Breast epithelium (tissue), 3 donors: ENCODE data around the gene PAFAH1B1.

Experiments used
- POLR2A ChIP-seq: fragments of 450-650 bp; IDR thresholded peaks from one replicate; pipeline ENCODE4 v1.6.1; 2016; ENCODE audit warnings: antibody characterized with exemption, mild to moderate bottlenecking, moderate library complexity
- POLR2AphosphoS5 ChIP-seq, 3 donors: sonication (generic); formaldehyde crosslinking; IDR thresholded peaks; one replicate each; pipeline ENCODE4 v1.6.1; 2017; ENCODE audit warnings: antibody characterized with exemption in 3 of 3
- TF ChIP-seq, protein P1 (sequence below), 3 donors: fragments of 450-650 bp; IDR thresholded peaks; one replicate each; pipeline ENCODE4 v1.5.1; 2016 to 2017; ENCODE audit warnings: antibody characterized with exemption in 3 of 3, mild to moderate bottlenecking in 3 of 3, moderate library complexity in 3 of 3

DNA sequence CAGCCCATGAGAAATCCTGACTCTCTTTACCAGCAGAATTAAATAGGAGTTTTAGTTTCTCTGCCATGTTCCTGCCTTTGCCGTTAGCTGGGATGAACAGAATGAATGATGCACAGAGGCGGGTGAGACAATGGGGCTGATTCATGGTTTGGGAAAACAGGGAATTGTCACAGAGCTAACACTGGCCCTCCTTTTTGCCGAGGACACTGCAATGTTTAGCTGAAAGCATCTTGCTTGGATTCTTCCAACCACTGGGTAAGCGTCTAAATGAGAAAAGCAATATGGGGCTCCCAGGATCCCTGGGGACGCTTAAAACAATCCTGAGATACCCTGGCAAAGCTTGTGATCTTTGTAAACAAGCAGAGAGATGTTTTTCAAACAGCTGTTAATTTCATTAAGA is 12.8 kb upstream of the PAFAH1B1 start:
- TF ChIP-seq, protein P1, sequence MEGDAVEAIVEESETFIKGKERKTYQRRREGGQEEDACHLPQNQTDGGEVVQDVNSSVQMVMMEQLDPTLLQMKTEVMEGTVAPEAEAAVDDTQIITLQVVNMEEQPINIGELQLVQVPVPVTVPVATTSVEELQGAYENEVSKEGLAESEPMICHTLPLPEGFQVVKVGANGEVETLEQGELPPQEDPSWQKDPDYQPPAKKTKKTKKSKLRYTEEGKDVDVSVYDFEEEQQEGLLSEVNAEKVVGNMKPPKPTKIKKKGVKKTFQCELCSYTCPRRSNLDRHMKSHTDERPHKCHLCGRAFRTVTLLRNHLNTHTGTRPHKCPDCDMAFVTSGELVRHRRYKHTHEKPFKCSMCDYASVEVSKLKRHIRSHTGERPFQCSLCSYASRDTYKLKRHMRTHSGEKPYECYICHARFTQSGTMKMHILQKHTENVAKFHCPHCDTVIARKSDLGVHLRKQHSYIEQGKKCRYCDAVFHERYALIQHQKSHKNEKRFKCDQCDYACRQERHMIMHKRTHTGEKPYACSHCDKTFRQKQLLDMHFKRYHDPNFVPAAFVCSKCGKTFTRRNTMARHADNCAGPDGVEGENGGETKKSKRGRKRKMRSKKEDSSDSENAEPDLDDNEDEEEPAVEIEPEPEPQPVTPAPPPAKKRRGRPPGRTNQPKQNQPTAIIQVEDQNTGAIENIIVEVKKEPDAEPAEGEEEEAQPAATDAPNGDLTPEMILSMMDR (IDR thresholded peaks at IDR 0.05): no peak
- TF ChIP-seq POLR2A (no peak), POLR2AphosphoS5 (IDR thresholded peaks at IDR 0.05) (no peak)
